Pancreas (tissue), 10 donors: ENCODE measurements around the gene SNX22. TPM values are rescaled to one million over a fixed set of nuclear protein-coding genes. Genes with fewer than 3 reads are reported as not detected.
A peak's percentile ranks its signal among the peaks of the same experiment; 100 is the strongest.

Experiments
- ATAC-seq, 4 donors: fragments of 200-7000 bp; cut with Tn5 transposase; one replicate each; pipeline versions ENCODE4 v1.8.0 to v1.9.1; 2020; ENCODE audit warnings: mild to moderate bottlenecking in 4 of 4, moderate library complexity in 4 of 4
- DNase-seq, 6 donors: peaks; one replicate each; pipeline ENCODE4 v3.0.0-alpha.2; 2020
- FAIRE-seq: peaks from 2 replicates; lab custom pipeline; 2012; peaks lifted over from hg19 to GRCh38; lab: Jason Lieb, UNC
- H3K27ac ChIP-seq, 4 donors: fragments of 200-600 bp; sonication (generic); 1 replicate in 3 of 4; 2 replicates in 1 of 4; pipeline versions ENCODE4 v1.5.0 to v1.8.0; 2020
- H3K27me3 ChIP-seq, 4 donors: fragments of 200-600 bp; one replicate each; pipeline ENCODE4 v1.8.0; 2021
- H3K36me3 ChIP-seq, 3 donors: fragments of 200-600 bp; sonication (generic) in 1 of 3; one replicate each; pipeline versions ENCODE4 v1.5.0 to v1.8.0; 2020 to 2021
- H3K4me1 ChIP-seq, 3 donors: fragments of 200-600 bp; one replicate each; pipeline ENCODE4 v1.8.0; 2021
- H3K4me3 ChIP-seq, 4 donors: fragments of 200-600 bp; sonication (generic) in 2 of 4; one replicate each; pipeline versions ENCODE4 v1.5.0 to v1.8.0; 2020 to 2021
- H3K9me3 ChIP-seq, 4 donors: fragments of 200-600 bp; one replicate each; pipeline ENCODE4 v1.8.0; 2021
- WGBS, 2 donors: extraction: QIAGEN DNeasy Blood & Tissue Kit; methylation state at CpG; one replicate each; pipeline ENCODE4 v1.1.7; 2013; 5-methylcytosine and 5-hydroxymethylcytosine counted together
- intact Hi-C, 3 donors: fragments of 100-400 bp; cut with DNase I; formaldehyde crosslinking; loops; one replicate each; pipeline versions ENCODE4 v1.11.1 to v1.14.2; 2022
- polyA plus RNA-seq, 2 donors: library from polyadenylated mRNA; stranded (reverse); fragments of 200-250 nt; gene quantifications; one replicate each; pipeline ENCODE4 v1.2.3, GENCODE V29; 2013
- total RNA-seq, 6 donors: library from RNA; stranded (reverse); fragmentation: NEBNext Ultra II Directional in 4 of 6; extraction: Animal tissue kit (Norgen Biotek cat#: 25700) in 4 of 6; gene quantifications; one replicate each; pipeline versions ENCODE4 v1.2.1 to v1.2.4, GENCODE V29; 2021 to 2023
- TF ChIP-seq, protein P1 (sequence below), 4 donors: fragments of 200-600 bp; sonication (generic) in 3 of 4; IDR thresholded peaks; one replicate each; pipeline versions ENCODE4 v1.5.0 to v1.8.0; 2021; ENCODE audit warnings: antibody characterized with exemption in 4 of 4
- donor health status: healthy with polysubstance abuse.
- donor health status: DM: no; HTN: no; CAD: no; lungs with moderate emphysema.
- donor health status: DM: no; HTN: no; CAD: no.
- donor health status: control.
- donor health status: control.
- donor health status: Bipolar disorder and iron deficiency.
- donor health status: DM: yes; HTN: yes; CAD: no.
- donor health status: DM: no; HTN: no; CAD: no.
- donor health status: DM: no; HTN: no; CAD: no.
- donor health status: DM: yes; HTN: yes; CAD: no.

The SNX22 gene
- total and polyA plus RNA-seq, 8 donors: 0.51 to 4.0 (median 1.3) TPM

DNA sequence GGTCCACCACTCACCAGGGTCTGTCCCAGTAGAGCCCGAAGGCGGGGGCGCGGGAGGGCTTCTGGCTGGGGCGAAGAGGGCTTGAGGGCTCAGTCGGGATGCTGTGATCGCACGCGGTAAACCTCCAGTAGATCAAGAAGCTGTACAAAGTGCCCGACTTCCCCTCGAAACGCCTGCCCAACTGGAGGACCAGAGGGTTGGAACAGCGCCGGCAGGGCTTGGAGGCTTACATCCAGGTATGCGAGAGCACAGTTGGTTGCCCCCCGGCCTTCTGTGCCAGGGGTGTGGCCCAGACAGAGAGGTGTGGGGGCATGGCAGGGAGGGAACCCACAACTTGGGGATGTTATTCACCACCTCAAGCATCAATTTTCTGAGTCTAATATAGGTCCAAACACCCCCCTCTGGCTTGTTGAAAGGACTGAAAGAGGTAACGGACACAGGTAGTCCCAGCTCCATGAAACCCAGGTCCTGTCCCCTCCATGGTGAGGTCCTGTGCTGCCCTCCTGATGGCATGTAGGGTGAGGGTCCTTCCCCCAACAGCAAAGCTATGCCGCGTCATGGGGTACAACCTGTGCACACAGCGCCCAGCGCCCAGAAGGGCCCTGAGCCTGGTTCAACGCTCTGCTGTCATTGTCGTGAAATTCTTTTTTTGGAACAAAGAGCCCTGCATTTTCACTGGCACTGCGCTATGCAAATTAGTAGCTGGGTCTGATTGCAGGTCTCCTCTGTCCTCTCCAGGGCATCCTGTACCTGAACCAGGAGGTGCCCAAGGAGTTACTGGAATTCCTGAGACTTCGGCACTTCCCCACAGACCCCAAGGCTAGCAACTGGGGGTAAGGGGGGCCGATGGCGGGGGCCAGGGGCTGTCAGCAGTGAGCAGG is 1.2 kb downstream of the SNX22 start:
- Histone ChIP-seq H3K27me3 (no peaks in the 10 kb centered on the region), H3K4me1 (peaks cover 0 to 11% (median 4%) of the 10 kb centered on the region in 3 donors), H3K36me3 (peaks cover 0 to 27% (median 14%) of the 10 kb centered on the region in 3 donors), H3K9me3 (no peaks in the 10 kb centered on the region), H3K27ac (peak overlapping the region in 1 of 4 donors; percentile 30), H3K4me3 (peak overlapping the region; percentile 35 to 75 (median 50))
- FAIRE-seq: no peak
- WGBS, 2 donors: 25 to 35% methylated on average over 27 of the region's 27 CpGs
- DNase-seq: peak in 5 of 6 donors; percentile 35 to 81 (median 64)
- intact Hi-C loops: no loop called here
- TF ChIP-seq, protein P1, sequence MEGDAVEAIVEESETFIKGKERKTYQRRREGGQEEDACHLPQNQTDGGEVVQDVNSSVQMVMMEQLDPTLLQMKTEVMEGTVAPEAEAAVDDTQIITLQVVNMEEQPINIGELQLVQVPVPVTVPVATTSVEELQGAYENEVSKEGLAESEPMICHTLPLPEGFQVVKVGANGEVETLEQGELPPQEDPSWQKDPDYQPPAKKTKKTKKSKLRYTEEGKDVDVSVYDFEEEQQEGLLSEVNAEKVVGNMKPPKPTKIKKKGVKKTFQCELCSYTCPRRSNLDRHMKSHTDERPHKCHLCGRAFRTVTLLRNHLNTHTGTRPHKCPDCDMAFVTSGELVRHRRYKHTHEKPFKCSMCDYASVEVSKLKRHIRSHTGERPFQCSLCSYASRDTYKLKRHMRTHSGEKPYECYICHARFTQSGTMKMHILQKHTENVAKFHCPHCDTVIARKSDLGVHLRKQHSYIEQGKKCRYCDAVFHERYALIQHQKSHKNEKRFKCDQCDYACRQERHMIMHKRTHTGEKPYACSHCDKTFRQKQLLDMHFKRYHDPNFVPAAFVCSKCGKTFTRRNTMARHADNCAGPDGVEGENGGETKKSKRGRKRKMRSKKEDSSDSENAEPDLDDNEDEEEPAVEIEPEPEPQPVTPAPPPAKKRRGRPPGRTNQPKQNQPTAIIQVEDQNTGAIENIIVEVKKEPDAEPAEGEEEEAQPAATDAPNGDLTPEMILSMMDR (IDR thresholded peaks at IDR 0.05): no peak
- ATAC-seq: peak; percentile 2 to 12 (median 6)

DNA sequence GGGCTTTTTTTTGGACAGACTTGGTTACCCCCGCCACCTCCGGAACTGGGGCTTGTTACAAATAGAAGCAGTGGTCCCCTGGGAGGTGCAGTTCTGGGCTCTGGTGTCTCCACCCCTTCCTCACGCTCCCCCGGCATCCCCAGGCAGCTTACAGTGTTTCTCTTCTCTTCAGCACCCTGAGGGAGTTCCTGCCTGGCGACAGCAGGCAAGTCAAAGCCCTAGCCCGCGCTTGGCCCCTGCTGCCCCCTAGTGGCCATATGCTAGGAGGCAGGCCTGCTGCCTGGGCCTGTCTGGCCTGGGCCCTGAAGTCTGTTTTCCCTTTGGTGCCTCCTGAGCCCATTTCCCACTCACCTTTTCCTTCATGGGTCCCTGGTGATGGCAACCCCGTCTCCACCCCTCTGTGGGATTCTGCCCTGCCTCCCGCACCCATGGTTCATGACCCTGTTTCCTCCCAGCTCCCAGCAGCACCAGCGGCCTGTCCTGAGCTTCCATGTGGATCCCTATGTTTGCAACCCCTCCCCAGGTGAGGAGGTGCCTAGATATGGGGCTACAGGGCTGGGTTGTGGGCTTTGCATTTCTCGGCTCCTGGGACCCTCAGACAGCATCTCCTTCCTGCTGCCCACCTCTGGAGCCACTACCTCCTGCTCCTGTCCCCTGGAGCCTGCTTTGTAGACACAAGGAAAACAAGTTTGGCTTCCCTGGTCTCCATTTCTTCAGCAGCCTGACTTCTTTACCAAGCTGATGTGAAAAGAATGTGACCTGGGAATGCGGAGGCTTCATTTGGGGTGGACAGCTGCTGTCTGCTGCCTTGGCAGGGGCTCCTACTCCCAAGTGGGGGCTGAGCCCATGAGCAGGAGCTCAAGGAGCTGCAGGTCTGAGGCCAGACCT is 2.2 kb downstream of the SNX22 start:
- peak overlapping the region in 2 of 4 donors; percentile 28 to 30 for H3K27ac ChIP-seq
- ATAC-seq (peak; percentile 79 to 91 (median 84)), DNase-seq (peak; percentile 87 to 99 (median 94)), FAIRE-seq (no peak)
- peaks cover 0 to 37% (median 21%) of the 10 kb centered on the region in 3 donors for H3K36me3 ChIP-seq
- H3K27me3 ChIP-seq: no peaks in the 10 kb centered on the region
- TF ChIP-seq, protein P1 (IDR thresholded peaks at IDR 0.05): peak; percentile 97 to 99 (median 98)
- intact Hi-C loops: no loop called here
- no peak overlapping the region for H3K4me3 ChIP-seq
- H3K4me1 ChIP-seq: peaks cover 3 to 12% (median 4%) of the 10 kb centered on the region in 3 donors
- 11 to 12% methylated on average over 12 of the region's 12 CpGs for WGBS, 2 donors
- H3K9me3 ChIP-seq: no peaks in the 10 kb centered on the region

DNA sequence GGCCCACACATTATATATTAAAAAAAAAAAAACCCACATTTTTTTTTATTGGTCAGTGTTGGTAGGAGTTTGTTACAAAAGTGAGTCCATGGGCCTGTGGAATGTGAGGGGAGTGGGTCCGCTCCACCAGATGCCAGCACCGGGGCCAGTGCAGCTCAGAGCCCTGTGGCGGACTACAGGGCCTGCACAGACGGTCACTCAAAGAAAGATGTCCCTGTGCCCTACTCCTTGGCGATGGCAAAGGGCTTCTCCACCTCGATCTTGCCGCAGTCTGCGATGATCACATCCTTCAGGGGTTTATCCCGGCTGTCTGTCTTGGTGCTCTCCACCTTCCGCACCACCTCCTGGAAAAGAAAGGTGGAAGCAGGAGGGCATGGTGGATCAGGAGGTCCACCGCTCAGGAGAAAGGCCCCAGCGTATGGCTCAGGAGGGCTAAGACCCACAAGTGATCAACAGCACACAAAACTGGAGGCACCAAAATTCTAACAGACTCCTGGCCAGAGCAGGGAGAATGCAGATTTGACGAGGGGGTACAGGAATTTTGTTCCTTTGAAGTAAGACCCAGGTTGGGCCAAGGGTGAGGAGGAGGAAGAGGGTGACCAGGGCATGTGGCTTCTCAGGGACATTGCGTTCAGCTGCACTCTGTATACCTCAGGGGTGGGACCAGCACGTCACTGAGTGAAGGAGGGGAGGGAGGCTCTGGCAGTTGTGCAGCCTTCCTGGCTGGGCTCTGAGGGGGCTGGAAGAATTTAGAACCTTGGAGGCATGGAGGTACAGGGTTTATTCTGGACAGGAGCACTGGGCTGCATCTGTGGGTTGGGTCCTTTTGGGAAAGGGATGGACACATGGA is 4.5 kb downstream of the SNX22 start:
- no peak overlapping the region for H3K4me3 ChIP-seq
- TF ChIP-seq, protein P1 (IDR thresholded peaks at IDR 0.05): no peak
- intact Hi-C loops: no loop called here
- H3K27me3 ChIP-seq: no peaks in the 10 kb centered on the region
- H3K36me3 ChIP-seq: peaks cover 3 to 50% (median 41%) of the 10 kb centered on the region in 3 donors
- 84 to 90% methylated on average over 15 of the region's 15 CpGs for WGBS, 2 donors
- no peak for DNase-seq
- no peak overlapping the region for H3K27ac ChIP-seq
- no peak for FAIRE-seq
- no peaks in the 10 kb centered on the region for H3K9me3 ChIP-seq
- H3K4me1 ChIP-seq: peaks cover 14 to 35% (median 21%) of the 10 kb centered on the region in 3 donors
- ATAC-seq: no peak

DNA sequence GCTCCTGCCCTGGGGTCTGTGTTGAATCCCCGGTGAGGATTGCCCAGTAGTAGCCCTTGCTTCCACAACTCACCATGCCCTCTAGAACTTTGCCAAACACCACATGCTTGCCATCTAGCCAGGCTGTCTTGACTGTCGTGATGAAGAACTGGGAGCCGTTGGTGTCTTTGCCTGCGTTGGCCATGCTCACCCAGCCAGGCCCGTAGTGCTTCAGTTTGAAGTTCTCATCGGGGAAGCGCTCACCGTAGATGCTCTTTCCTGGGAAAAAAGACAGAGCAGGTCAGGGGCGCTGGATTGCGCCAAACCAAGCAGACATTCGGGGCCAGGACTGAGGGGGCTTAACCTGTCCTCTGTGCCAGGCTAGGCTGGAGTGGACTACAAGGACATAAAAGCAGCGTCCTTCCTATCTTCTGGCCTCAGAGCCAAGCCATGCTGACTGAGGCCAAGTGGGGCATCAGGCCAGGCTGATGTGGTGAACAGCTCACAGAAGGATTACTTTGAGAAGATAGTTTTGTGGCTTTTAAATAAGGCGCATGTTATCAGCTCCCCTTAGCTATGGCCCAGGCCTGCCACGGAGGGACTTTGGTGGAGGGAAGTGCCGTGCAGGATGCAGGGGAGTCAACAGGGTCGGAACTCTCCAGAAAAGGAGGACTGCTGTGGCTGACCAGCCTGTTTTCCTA is 5.3 kb downstream of the SNX22 start:
- ATAC-seq (no peak), DNase-seq (no peak), FAIRE-seq (no peak)
- TF ChIP-seq, protein P1 (IDR thresholded peaks at IDR 0.05): no peak
- Histone ChIP-seq H3K4me1 (peaks cover 19 to 42% (median 29%) of the 10 kb centered on the region in 3 donors), H3K9me3 (no peaks in the 10 kb centered on the region), H3K27me3 (no peaks in the 10 kb centered on the region), H3K36me3 (peaks cover 3 to 50% (median 41%) of the 10 kb centered on the region in 3 donors), H3K27ac (no peak overlapping the region), H3K4me3 (no peak overlapping the region)
- intact Hi-C loops: no loop called here
- 71 to 82% methylated on average over 16 of the region's 16 CpGs for WGBS, 2 donors
